Stimulated activated CD8-positive, alpha-beta memory T cell treated with anti-CD3 and anti-CD28 coated beads, Interleukin-12 subunit alpha, Interleukin-12 subunit beta, amount 100 ng/mL, for 24 hours (primary cell): ENCODE results near the gene UGT2B7.
"Not testable (repeated sequence)": the region's sequence is repeated elsewhere in the genome, so short reads cannot be mapped to it uniquely, and the experiment has no call there.

Experiments used
- DNase-seq: peaks from one replicate; pipeline ENCODE4 v3.0.0-alpha.2; 2020; ENCODE audit errors: extremely low read depth

The UGT2B7 gene

GRCh38 chr4:69088473-69088872 lies 7.8 kb upstream of the UGT2B7 start:
- no peak for DNase-seq

- no peak for DNase-seq
Observed at GRCh38 chr4:69089388-69089787, 6.9 kb upstream of the UGT2B7 start.

- DNase-seq, result no peak
Observed at GRCh38 chr4:69092190-69092589, 4.1 kb upstream of the UGT2B7 start.

- no peak for DNase-seq
Observed at GRCh38 chr4:69092980-69093568, 3.2 kb upstream of the UGT2B7 start.

- DNase-seq, result no peak
Observed at GRCh38 chr4:69093681-69094080, 2.6 kb upstream of the UGT2B7 start.

GRCh38 chr4:69095301-69095731 lies 958 bp upstream of the UGT2B7 start:
- no peak for DNase-seq

GRCh38 chr4:69096810-69097209 lies 536 bp downstream of the UGT2B7 start:
- DNase-seq, result no peak

GRCh38 chr4:69098470-69098869 lies 2.2 kb downstream of the UGT2B7 start:
- no peak for DNase-seq

GRCh38 chr4:69099910-69100309 lies 3.6 kb downstream of the UGT2B7 start:
- no peak for DNase-seq

- not testable (repeated sequence) for DNase-seq
Observed at GRCh38 chr4:69102668-69103067, 6.4 kb downstream of the UGT2B7 start.

GRCh38 chr4:69104719-69105275 lies 8.5 kb downstream of the UGT2B7 start:
- DNase-seq, result no peak

- DNase-seq, result not testable (repeated sequence)
Observed at GRCh38 chr4:69115151-69115850, 19.0 kb downstream of the UGT2B7 start.

- no peak for DNase-seq
Observed at GRCh38 chr4:69115851-69116213, 19.6 kb downstream of the UGT2B7 start.

- DNase-seq, result no peak
Observed at GRCh38 chr4:69116645-69117321, 20.5 kb downstream of the UGT2B7 start.

- DNase-seq, result no peak
Observed at GRCh38 chr4:69120870-69121269, 24.6 kb downstream of the UGT2B7 start.

GRCh38 chr4:69122476-69122875 lies 26.2 kb downstream of the UGT2B7 start:
- no peak for DNase-seq

GRCh38 chr4:69124941-69125340 lies 28.7 kb downstream of the UGT2B7 start:
- DNase-seq, result no peak

- DNase-seq, result no peak
Observed at GRCh38 chr4:69126024-69126423, 29.8 kb downstream of the UGT2B7 start.

- no peak for DNase-seq
Observed at GRCh38 chr4:69133993-69134392, 37.7 kb downstream of the UGT2B7 start.

GRCh38 chr4:69134471-69134870 lies 38.2 kb downstream of the UGT2B7 start:
- no peak for DNase-seq

- DNase-seq, result no peak
Observed at GRCh38 chr4:69141320-69141719, 45.0 kb downstream of the UGT2B7 start.

GRCh38 chr4:69147334-69147733 lies 51.1 kb downstream of the UGT2B7 start:
- DNase-seq, result no peak

- DNase-seq, result no peak
Observed at GRCh38 chr4:69154021-69154420, 57.7 kb downstream of the UGT2B7 start.
